Measurements from ENCODE around the gene PTPN13. TPM values are rescaled to one million over a fixed set of nuclear protein-coding genes. Genes with fewer than 3 reads are reported as not detected.

PTPN13 gene
- total RNA-seq, 1 experiment from 2014 or later, result 16.0 TPM

DNA sequence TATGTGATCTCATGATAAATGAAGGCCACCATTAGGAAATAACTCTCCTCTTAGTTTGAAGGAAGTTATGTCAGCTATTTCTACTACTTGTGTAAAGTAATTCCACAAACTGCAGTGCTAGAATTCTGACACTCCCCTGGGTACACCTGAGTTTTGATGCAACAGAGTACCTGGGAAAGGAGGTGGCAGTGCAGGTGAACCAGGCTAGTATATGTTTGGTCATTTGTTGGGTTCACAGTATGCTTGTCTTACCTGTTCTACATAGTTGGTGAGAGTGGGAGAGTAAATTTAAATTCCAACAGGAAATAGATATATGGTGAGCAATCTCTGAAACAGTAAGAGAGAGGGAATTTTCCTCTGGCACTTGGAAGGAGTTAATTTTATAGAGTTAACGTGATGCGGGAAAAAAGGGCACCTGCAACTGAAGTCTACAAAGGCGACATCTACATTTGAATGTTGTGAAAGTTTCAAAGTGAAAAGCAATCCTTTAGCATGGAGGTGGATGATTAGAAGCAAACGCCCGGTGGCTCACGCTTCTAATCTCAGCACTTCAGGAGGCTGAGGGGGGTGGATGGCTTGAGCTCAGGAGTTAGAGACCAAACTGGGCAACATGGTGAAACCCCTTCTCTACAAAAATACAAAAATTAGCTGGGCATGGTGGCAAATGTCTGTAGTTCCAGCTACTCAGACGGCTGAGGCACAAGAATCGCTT is 263.4 kb downstream of the PTPN13 start:
- Histone ChIP-seq H3K27me3 (replicated peaks) (no peaks in the 10 kb centered on the region), H3K36me3 (no peaks in the 10 kb centered on the region)

More for the DNA sequence above, 263.4 kb downstream of the PTPN13 start:
- no peak for DNase-seq (ENCODE audit: low read depth in 1 of 2, low spot score in 2 of 2)
- Histone ChIP-seq H3K4me3 (no peak overlapping the region), H3K4me1 (replicated peaks) (peaks cover 15% of the 10 kb centered on the region), H3K9me3 (replicated peaks) (no peaks in the 10 kb centered on the region), H3K27ac (no peak overlapping the region)

Other genes starting within 250 kb of the PTPN13 start
- gene MAPK10, start 234.3 kb upstream of the PTPN13 start, total RNA-seq (2014; rRNA removed; shearing (Covaris generic)), result 18.6 and 24.7 TPM in 2 replicates